ENCODE measurements around the gene RPRD2. TPM values are rescaled to one million over a fixed set of nuclear protein-coding genes. Genes with fewer than 3 reads are reported as not detected.
A peak's percentile ranks its signal among the peaks of the same experiment; 100 is the strongest.

RPRD2 gene
- total RNA-seq, 2 donors from 2014 or later, result 23.0 to 26.9 TPM

DNA sequence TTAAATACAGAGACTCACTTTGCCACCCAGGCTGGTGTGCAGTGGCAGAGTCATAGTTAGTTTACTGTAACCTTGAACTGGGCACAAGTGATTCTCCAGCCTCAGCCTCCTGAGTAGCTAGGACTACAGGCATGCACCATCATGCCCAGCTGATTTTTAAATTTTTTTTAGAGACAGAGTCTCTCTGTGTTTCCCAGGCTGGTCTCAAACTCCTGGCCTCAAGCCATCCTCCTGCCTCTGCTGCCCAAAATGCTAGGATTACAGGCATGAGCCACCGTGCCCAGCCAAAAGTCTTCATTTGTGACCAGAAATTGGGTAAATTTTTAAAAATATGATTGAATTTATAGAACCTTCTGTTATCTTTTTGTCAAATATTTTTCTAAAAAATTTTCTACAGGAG is 105.3 kb downstream of the RPRD2 start:
- Mint-ChIP-seq H3K36me3 (ENCODE audit: low read depth) (peaks cover 82% of the 10 kb centered on the region), H3K27me3 (no peaks in the 10 kb centered on the region), H3K4me3 (no peak overlapping the region), H3K4me1 (no peaks in the 10 kb centered on the region), H3K27ac (no peak overlapping the region), H3K9me3 (no peaks in the 10 kb centered on the region)
- ATAC-seq (replicated peaks), result no peak

DNA sequence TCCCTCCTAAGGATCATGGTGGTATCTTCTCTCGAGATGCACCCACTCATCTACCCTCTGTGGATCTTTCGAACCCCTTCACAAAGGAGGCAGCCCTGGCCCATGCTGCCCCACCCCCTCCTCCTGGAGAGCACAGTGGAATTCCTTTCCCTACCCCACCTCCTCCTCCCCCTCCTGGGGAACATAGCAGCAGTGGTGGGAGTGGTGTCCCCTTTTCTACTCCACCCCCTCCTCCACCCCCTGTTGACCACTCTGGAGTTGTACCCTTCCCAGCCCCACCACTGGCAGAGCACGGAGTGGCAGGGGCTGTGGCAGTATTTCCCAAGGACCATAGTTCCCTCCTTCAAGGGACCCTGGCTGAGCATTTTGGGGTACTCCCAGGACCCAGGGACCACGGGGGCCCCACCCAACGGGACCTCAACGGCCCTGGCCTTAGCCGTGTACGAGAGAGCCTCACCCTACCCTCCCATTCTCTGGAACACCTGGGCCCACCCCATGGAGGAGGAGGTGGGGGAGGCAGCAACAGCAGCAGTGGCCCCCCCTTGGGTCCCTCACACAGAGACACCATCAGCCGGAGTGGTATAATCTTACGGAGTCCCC is 108.8 kb downstream of the RPRD2 start:
- H3K4me3 Mint-ChIP-seq, result no peak overlapping the region
- H3K36me3 Mint-ChIP-seq (ENCODE audit: low read depth), result peaks cover 49% of the 10 kb centered on the region
- no peaks in the 10 kb centered on the region for H3K9me3 Mint-ChIP-seq
- H3K27me3 Mint-ChIP-seq, result no peaks in the 10 kb centered on the region
- H3K4me1 Mint-ChIP-seq, result peaks cover 8% of the 10 kb centered on the region
- H3K27ac Mint-ChIP-seq, result peak overlapping the region; percentile 25
- ATAC-seq (replicated peaks), result no peak

DNA sequence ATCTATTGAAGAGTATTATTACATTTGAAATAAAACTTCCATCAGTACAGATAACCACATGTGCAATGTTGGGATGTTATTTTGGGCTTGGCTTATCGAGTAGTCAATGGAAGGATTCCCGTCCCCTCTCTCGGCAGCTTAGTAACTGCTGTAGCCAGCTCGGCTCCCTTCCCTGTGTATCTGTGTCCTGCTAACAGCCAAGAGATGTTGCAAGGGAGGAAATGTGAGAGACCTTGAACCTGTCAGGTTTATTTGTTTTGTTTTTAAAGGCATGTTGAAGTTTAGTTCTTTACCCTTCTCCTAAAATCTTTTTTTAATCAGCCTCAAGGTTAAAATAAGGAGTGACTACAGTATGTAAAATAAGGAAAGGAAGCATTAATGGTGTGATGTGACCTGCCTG is 109.7 kb downstream of the RPRD2 start:
- ATAC-seq (replicated peaks), result no peak
- no peaks in the 10 kb centered on the region for H3K27me3 Mint-ChIP-seq
- no peak overlapping the region for H3K27ac Mint-ChIP-seq
- H3K9me3 Mint-ChIP-seq, result no peaks in the 10 kb centered on the region
- no peak overlapping the region for H3K4me3 Mint-ChIP-seq
- peaks cover 11% of the 10 kb centered on the region for H3K4me1 Mint-ChIP-seq
- H3K36me3 Mint-ChIP-seq (ENCODE audit: low read depth), result peaks cover 45% of the 10 kb centered on the region

DNA sequence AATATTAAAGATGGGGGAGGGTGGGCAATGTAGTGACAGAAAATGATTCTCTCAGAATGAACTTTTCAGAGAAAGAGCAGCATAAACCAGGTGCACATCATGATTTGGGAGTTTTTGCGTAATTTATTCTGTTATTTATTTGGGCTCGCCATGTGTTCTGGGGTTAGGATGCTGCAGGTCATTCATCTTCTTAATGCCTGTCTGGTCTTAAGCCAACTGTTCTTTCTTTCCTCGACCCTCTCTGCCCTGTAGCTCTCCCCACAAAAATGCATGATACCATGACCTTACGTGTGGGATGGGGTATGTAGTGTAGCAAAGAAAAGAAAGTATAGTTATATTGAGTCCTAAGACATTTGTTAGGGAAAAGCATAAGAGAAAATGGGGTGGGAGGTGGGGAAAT is 110.9 kb downstream of the RPRD2 start:
- Mint-ChIP-seq H3K27ac (peak overlapping the region; percentile 21), H3K4me1 (peaks cover 11% of the 10 kb centered on the region), H3K36me3 (ENCODE audit: low read depth) (peaks cover 42% of the 10 kb centered on the region), H3K4me3 (no peak overlapping the region), H3K27me3 (no peaks in the 10 kb centered on the region), H3K9me3 (no peaks in the 10 kb centered on the region)
- no peak for ATAC-seq (replicated peaks)

DNA sequence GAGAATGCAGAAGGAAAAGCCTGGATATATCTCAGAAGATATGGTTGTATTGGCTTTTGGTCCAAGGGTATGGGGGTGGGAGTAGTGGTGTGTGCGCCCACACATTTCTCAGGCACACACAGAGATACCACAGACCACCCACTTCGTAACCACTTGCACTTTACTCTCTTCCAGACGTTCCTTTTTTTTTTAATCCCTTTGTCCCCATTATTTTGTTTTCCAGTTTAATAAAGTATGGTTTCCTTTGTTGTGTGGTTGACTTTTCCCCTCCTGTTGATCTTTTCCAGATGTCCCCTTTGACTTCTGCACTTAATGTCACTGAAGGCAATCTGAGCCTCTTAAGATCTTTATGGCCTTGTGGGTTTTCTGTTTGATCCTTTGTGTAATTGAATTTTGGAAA is 112.8 kb downstream of the RPRD2 start:
- H3K9me3 Mint-ChIP-seq, result no peaks in the 10 kb centered on the region
- H3K36me3 Mint-ChIP-seq (ENCODE audit: low read depth), result peaks cover 23% of the 10 kb centered on the region
- no peaks in the 10 kb centered on the region for H3K27me3 Mint-ChIP-seq
- peaks cover 11% of the 10 kb centered on the region for H3K4me1 Mint-ChIP-seq
- no peak overlapping the region for H3K4me3 Mint-ChIP-seq
- ATAC-seq (replicated peaks), result no peak
- H3K27ac Mint-ChIP-seq, result peak overlapping the region; percentile 6

DNA sequence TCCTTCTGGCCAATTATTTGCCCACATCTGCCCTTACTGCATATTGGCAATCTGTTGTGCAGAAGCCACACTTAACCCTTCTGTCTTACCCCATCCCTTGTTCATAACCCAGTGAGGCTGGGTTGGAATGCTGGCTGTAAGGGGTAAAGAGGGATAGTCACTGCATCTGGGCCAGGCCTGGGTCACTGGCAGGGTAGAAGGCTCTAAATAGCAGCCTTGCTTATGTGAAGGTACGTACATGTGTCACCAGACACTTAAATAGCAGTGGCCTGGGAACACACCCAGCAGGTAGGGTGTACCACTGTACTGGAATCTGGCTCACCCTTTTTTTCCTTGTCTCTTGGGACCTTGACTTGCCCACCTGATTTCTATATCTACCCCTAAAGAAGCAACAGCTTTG is 113.4 kb downstream of the RPRD2 start:
- Mint-ChIP-seq H3K36me3 (ENCODE audit: low read depth) (peaks cover 17% of the 10 kb centered on the region), H3K27me3 (no peaks in the 10 kb centered on the region), H3K4me3 (no peak overlapping the region), H3K9me3 (no peaks in the 10 kb centered on the region), H3K27ac (peak overlapping the region; percentile 6), H3K4me1 (peaks cover 11% of the 10 kb centered on the region)
- no peak for ATAC-seq (replicated peaks)

DNA sequence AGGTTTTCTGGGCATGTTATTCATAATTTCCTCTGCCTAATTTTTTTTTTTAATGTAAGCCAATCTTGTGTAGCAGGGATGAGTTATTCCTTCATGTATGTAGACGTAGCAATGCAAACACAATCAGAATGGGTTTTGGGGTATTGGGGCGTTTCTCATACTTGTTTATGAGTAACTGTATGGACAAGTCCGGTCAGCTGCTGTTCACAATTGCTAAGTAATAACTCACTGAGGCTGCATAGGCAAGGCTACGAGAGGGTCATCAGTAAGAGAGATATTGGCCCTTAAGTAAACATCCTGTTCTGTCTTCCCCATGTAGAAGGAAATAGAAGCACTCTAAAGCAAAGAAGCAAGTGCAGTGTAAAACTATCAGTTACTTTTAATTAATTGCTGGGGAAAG is 113.8 kb downstream of the RPRD2 start:
- no peak overlapping the region for H3K4me3 Mint-ChIP-seq
- ATAC-seq (replicated peaks), result no peak
- no peaks in the 10 kb centered on the region for H3K27me3 Mint-ChIP-seq
- H3K4me1 Mint-ChIP-seq, result peaks cover 11% of the 10 kb centered on the region
- H3K36me3 Mint-ChIP-seq (ENCODE audit: low read depth), result peaks cover 13% of the 10 kb centered on the region
- H3K27ac Mint-ChIP-seq, result no peak overlapping the region
- no peaks in the 10 kb centered on the region for H3K9me3 Mint-ChIP-seq

DNA sequence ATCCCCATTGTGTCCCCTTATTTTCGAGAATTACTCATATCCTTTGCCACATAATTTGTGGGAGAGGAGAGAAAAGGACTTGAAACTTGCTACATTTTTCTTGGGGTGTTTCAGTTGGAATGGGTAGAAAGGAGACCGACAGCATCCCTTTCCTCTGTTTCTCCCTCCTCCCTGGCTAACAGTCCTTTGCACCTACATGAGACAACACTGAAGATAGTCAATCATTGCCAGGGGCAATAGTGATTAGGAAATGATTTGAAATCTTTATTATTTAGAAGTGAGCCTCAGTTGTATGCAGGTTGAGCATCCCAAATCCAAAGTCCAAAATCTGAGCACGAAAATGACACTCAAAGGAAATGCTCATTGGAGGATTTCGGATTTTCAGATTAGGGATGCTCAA is 115.4 kb downstream of the RPRD2 start:
- Mint-ChIP-seq H3K4me1 (peaks cover 11% of the 10 kb centered on the region), H3K27me3 (no peaks in the 10 kb centered on the region), H3K9me3 (no peaks in the 10 kb centered on the region), H3K27ac (no peak overlapping the region), H3K4me3 (no peak overlapping the region), H3K36me3 (ENCODE audit: low read depth) (peaks cover under 1% of the 10 kb centered on the region)
- no peak for ATAC-seq (replicated peaks)

DNA sequence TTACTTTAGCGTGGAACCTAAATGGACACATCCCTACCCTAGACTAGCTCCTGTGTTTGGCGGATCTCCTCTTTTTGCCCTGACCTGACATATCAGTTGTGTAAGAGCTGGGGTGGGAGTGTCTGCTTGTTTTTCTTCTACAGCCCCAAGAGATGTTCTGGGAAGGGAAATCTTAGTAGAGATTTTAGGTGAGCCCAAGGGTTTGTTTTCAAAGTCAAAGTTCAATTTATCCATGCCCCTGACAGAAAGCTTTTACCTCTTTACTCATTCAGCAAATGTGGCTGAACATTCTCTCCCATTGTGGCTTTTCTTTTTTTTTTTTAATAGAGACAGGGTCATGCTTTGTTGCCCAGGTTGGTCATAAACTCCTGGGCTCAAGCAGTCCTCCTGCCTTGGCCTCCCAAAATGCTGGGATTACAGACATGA is 116.0 kb downstream of the RPRD2 start:
- no peaks in the 10 kb centered on the region for H3K27me3 Mint-ChIP-seq
- no peak for ATAC-seq (replicated peaks)

DNA sequence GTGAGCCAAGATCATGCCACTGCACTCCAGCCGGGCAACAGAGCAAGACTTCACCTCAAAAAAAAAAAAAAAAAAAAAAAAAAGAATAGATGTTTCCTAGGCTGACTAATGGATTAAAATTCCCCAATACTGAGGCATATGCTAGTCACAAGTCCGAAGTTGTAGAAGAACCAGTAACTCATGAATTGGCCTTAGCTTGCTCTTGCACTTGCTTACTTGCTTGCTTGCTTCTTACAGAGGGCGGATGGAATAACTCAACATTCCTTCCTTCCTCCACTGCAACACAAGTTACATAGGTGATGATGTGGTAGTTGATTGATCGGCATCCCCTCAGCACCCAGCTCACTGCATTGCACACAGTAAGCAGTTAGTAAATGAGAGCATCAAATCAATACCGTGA is 120.5 kb downstream of the RPRD2 start:
- Mint-ChIP-seq H3K4me3 (no peak overlapping the region), H3K27ac (no peak overlapping the region), H3K9me3 (no peaks in the 10 kb centered on the region), H3K36me3 (ENCODE audit: low read depth) (peaks cover 10% of the 10 kb centered on the region), H3K4me1 (peaks cover 15% of the 10 kb centered on the region), H3K27me3 (no peaks in the 10 kb centered on the region)
- no peak for ATAC-seq (replicated peaks)

More for the DNA sequence above, 116.0 kb downstream of the RPRD2 start:
- Mint-ChIP-seq H3K4me1 (peaks cover 13% of the 10 kb centered on the region), H3K27ac (no peak overlapping the region), H3K9me3 (no peaks in the 10 kb centered on the region), H3K36me3 (ENCODE audit: low read depth) (no peaks in the 10 kb centered on the region), H3K4me3 (no peak overlapping the region)

DNA sequence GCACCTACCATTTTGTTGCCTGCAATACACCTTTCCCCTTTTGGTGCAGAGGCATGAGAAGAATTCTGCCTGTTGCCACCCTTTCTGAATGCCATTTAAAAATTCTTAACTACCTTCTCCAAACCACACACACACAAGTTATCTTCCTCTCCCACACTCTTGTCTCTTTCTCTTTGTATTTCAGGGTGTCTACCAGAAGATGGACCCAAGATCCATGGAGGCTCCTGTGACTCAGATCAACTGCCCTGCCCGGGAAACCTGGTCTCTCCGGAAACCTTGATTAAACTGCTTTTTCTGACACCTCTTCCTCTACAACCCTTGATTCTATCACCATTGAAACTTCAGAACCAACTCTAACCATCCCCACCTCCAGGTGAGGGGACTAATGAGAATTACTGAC is 120.9 kb downstream of the RPRD2 start:
- Mint-ChIP-seq H3K4me1 (peaks cover 15% of the 10 kb centered on the region), H3K27ac (peak overlapping the region; percentile 16), H3K27me3 (no peaks in the 10 kb centered on the region), H3K4me3 (peak overlapping the region; percentile 2), H3K9me3 (no peaks in the 10 kb centered on the region), H3K36me3 (ENCODE audit: low read depth) (peaks cover 12% of the 10 kb centered on the region)
- no peak for ATAC-seq (replicated peaks)

DNA sequence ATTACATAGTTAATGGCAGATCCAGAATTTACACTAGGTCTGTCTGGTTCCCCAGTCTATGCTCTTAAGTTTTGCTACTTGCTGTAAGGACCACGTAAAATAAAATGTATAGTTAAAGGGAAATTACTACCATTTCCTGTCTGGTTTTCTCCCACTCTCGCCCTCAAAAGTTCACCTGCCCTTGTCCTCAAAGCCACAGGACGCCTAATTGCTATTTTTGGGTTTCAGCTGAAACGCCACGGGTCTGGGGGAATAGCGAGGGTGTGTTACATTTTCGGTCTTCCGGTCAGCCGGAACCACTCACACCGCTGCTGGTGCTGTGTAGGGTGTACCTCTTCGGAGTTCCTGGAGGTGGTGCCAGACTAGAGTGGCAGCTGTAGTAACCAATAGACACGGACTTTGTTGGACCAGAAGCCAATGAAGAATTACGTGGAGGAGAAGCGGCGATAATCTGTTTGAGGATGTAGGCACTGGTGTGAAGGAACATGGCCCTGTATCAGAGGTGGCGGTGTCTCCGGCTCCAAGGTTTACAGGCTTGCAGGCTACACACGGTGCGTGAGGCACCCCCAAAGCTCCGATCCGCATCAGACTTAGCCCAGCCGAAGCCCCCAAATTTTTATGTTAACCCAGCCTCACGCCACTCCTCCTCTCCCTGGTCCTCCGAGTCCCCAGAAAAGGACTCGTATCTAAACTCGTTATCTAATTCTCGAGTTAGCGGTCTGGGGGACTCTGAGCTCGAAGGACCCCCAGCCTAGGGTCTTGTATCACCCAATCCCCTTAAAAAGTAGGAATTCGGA is 123.2 kb downstream of the RPRD2 start, which contains the start of gene TARS2:
TARS2 (plus strand) TSS at position 454 of the 797 bp plus-strand sequence; CDS start at position 486, 32 bp downstream.
- no peaks in the 10 kb centered on the region for H3K27me3 Mint-ChIP-seq
- ATAC-seq (replicated peaks), result peak; percentile 100

DNA sequence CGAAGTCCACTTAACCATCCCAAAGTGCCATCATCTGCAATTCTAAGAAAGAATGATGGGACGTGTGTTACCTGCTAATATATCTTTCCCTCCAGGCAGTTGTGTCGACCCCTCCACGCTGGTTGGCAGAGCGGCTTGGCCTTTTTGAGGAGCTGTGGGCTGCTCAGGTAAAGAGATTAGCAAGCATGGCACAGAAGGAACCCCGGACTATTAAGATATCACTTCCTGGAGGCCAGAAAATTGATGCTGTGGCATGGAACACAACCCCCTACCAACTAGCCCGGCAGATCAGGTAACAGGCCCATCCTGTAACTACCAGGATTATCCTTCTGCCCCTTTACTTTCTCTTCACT is 123.8 kb downstream of the RPRD2 start:
- peak overlapping the region; percentile 96 for H3K27ac Mint-ChIP-seq
- H3K4me1 Mint-ChIP-seq, result peaks cover 15% of the 10 kb centered on the region
- peak overlapping the region; percentile 99 for H3K4me3 Mint-ChIP-seq
- ATAC-seq (replicated peaks), result no peak
- H3K9me3 Mint-ChIP-seq, result no peaks in the 10 kb centered on the region
- no peaks in the 10 kb centered on the region for H3K27me3 Mint-ChIP-seq
- peaks cover 39% of the 10 kb centered on the region for H3K36me3 Mint-ChIP-seq (ENCODE audit: low read depth)

More for the DNA sequence above, 123.2 kb downstream of the RPRD2 start, which contains the start of gene TARS2:
- H3K4me3 Mint-ChIP-seq, result peak within 1 kb of the TSS; percentile 99
- peaks cover 15% of the 10 kb centered on the region for H3K4me1 Mint-ChIP-seq
- H3K27ac Mint-ChIP-seq, result peak within 1 kb of the TSS; percentile 96
- H3K9me3 Mint-ChIP-seq, result no peaks in the 10 kb centered on the region
- H3K36me3 Mint-ChIP-seq (ENCODE audit: low read depth), result peaks cover 34% of the 10 kb centered on the region

DNA sequence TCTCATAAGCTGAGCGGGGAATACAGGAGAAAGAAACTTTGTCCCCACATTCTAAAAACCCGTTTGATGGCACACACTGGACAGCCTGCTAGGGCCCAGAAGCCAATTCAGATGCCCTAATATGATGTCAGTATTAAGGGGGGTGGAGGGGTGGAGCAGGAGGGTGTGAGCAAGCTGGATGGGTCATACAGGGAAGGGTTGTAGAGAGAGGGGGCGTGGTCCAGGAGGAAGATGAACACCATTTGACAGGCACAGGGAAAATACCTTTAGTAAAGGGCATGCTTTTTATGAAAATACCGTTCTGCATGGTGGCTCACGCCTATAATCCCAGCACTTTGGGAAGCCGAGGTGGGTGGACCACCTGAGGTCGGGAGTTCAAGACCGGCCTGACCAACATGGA is 129.2 kb downstream of the RPRD2 start:
- H3K36me3 Mint-ChIP-seq (ENCODE audit: low read depth), result peaks cover 82% of the 10 kb centered on the region
- H3K4me3 Mint-ChIP-seq, result no peak overlapping the region
- H3K9me3 Mint-ChIP-seq, result no peaks in the 10 kb centered on the region
- peak; percentile 37 for ATAC-seq (replicated peaks)
- H3K27ac Mint-ChIP-seq, result no peak overlapping the region
- H3K4me1 Mint-ChIP-seq, result peaks cover 5% of the 10 kb centered on the region
- H3K27me3 Mint-ChIP-seq, result no peaks in the 10 kb centered on the region

DNA sequence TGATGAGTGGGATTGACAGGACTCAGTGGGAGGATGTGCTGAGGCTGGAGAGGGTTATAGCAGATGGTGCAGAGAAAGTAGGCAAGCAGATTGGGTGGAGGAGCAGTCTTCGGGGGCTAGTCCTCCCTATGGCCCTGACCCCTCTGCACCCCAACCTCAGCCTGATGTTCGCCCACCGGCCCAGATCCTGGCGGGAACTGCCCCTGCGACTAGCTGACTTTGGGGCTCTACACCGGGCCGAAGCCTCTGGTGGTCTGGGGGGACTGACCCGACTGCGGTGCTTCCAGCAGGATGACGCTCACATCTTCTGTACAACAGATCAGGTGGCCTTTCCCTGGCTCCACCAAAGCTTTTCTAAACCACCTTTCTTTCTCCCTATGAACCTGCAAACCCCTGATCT is 134.4 kb downstream of the RPRD2 start:
- no peaks in the 10 kb centered on the region for H3K4me1 Mint-ChIP-seq
- H3K4me3 Mint-ChIP-seq, result no peak overlapping the region
- H3K27me3 Mint-ChIP-seq, result no peaks in the 10 kb centered on the region
- H3K9me3 Mint-ChIP-seq, result no peaks in the 10 kb centered on the region
- H3K27ac Mint-ChIP-seq, result no peak overlapping the region
- H3K36me3 Mint-ChIP-seq (ENCODE audit: low read depth), result peaks cover 79% of the 10 kb centered on the region
- ATAC-seq (replicated peaks), result no peak
